Measurements from ENCODE around the gene BRSK1. TPM values are rescaled to one million over a fixed set of nuclear protein-coding genes. Genes with fewer than 3 reads are reported as not detected.

BRSK1 gene
- total and polyA plus RNA-seq, 2 of the 8 experiments (the other 6 are each of a cell fraction or from before 2014, with no cell fraction given), result 27.6 to 32.7 TPM

GRCh38 chr19:55297267-55297666 lies 13.5 kb downstream of the BRSK1 start:
- Histone ChIP-seq H3K18ac (ENCODE audit: extremely low read depth, low read length) (no peak overlapping the region), H3K4ac (replicated peaks; ENCODE audit: insufficient read length, low read depth, low read length) (no peak overlapping the region), H4K5ac (ENCODE audit: insufficient read length, low read depth, low read length) (no peak overlapping the region), H3K23ac (ENCODE audit: insufficient read length) (no peak overlapping the region), H3K4me2 (ENCODE audit: insufficient read depth in 1 of 2, low read depth in 2 of 2, low read length in 2 of 2) (no peak overlapping the region), H3K36me3 (ENCODE audit: control insufficient read depth in 2 of 4, insufficient read depth in 4 of 4, low read length in 3 of 4) (peaks cover 7 to 22% (median 15%) of the 10 kb centered on the region in 4 experiments; a peak in 6 of 8 replicates), H2BK15ac (ENCODE audit: low read length) (no peak overlapping the region), H4K20me1 (replicated peaks in 1 of 2; ENCODE audit: control insufficient read depth in 1 of 2, insufficient read depth in 2 of 2, low read length in 2 of 2) (peaks cover 0 to 4% of the 10 kb centered on the region in 2 experiments), H3K4me1 (replicated peaks in 1 of 4; ENCODE audit: control insufficient read depth in 3 of 4, insufficient read depth in 4 of 4, low read length in 3 of 4) (peaks cover 0 to 8% (median 1%) of the 10 kb centered on the region in 4 experiments; a peak in 3 of 7 replicates), H3K79me1 (ENCODE audit: low read depth, low read length) (no peaks in the 10 kb centered on the region), H3K9me3 (ENCODE audit: insufficient read depth in 2 of 2, low read depth in 1 of 2, low read length in 1 of 2) (no peaks in the 10 kb centered on the region), H3K27ac (ENCODE audit: low read depth, low read length) (no peak overlapping the region), H4K91ac (replicated peaks; ENCODE audit: insufficient read length, low read length) (no peak overlapping the region), H3K4me3 (ENCODE audit: extremely low read depth in 1 of 4, insufficient read depth in 2 of 4, low read depth in 3 of 4, low read length in 4 of 4) (no peak overlapping the region), H3K23me2 (ENCODE audit: low read depth, low read length) (peaks cover 2% of the 10 kb centered on the region; the same call in 1 of the 2 replicates), H2BK120ac (replicated peaks; ENCODE audit: low read depth, low read length) (no peak overlapping the region), H2BK12ac (ENCODE audit: low read depth, low read length) (no peak overlapping the region), H2AK5ac (ENCODE audit: low read depth, low read length) (no peak overlapping the region), H2BK5ac (ENCODE audit: low read depth, low read length) (no peak overlapping the region), H2BK20ac (ENCODE audit: low read length) (no peak overlapping the region), H3K14ac (ENCODE audit: insufficient read length) (no peak overlapping the region), H2AFZ (ENCODE audit: low read length) (no peak overlapping the region), H4K8ac (ENCODE audit: extremely low read depth, insufficient read depth, low read length) (no peak overlapping the region), H3K56ac (replicated peaks; ENCODE audit: insufficient read length, low read depth, low read length) (no peak overlapping the region), H3K27me3 (replicated peaks in 1 of 4; ENCODE audit: control insufficient read depth in 3 of 4, extremely low read depth in 1 of 4, insufficient read depth in 3 of 4, low read length in 3 of 4) (no peaks in the 10 kb centered on the region), H3K79me2 (ENCODE audit: control insufficient read depth in 1 of 2, insufficient read depth in 2 of 2, low read length in 2 of 2) (no peaks in the 10 kb centered on the region), H3K9ac (replicated peaks in 1 of 4; ENCODE audit: extremely low read depth in 1 of 4, low read depth in 3 of 4, low read length in 3 of 4) (no peak overlapping the region)
- POLR2A ChIA-PET (ENCODE audit: partially characterized antibody), result interaction anchor here (1.1 to 3.1 kb wide), 3 partner anchors 17 to 110 kb away, joined by 4 to 11 read pairs (median 5); partner anchors contain the start of genes KMT5C and UBE2S
- CTCF ChIA-PET (ENCODE audit: partially characterized antibody), result interaction anchor here (0.6 to 1.3 kb wide), 2 partner anchors 72 to 157 kb away, joined by 3 to 5 read pairs; partner anchors contain the start of gene IL11
- 92% methylated on average over 7 of the region's 10 CpGs; no CpG with 5 or more reads in 1 of the 2 experiments for WGBS, 2 experiments (ENCODE audit: extremely low coverage in 1 of 2, insufficient coverage in 1 of 2, insufficient read length in 1 of 2, insufficient replicate concordance in 2 of 2, low coverage in 1 of 2, low lambda C conversion rate in 2 of 2, missing lambda C conversion rate in 1 of 2)
- FAIRE-seq (no peak), DNase-seq (ENCODE audit: low read depth in 1 of 2, low spot score in 2 of 2) (no peak)
- no peak for TF ChIP-seq KDM4A (IDR thresholded peaks at IDR 0.05; ENCODE audit: low read depth, low read length, severe bottlenecking)
- TF ChIP-seq JUN (IDR thresholded peaks at IDR 0.05; ENCODE audit: low read depth, low read length), result no peak
- no peak for TF ChIP-seq CBX8 (IDR thresholded peaks at IDR 0.05; ENCODE audit: borderline replicate concordance, low read depth, low read length)
- no peak for TF ChIP-seq ASH2L (IDR thresholded peaks at IDR 0.05; ENCODE audit: low read length)
- no peak for TF ChIP-seq EGR1 (IDR thresholded peaks at IDR 0.05; ENCODE audit: borderline replicate concordance, low read depth, low read length)
- no peak for TF ChIP-seq NANOG (IDR thresholded peaks at IDR 0.05; ENCODE audit: insufficient read depth, low read depth, low read length, poor library complexity, severe bottlenecking)
- no peak for TF ChIP-seq SP1 (IDR thresholded peaks at IDR 0.05; ENCODE audit: low read depth, low read length)
- TF ChIP-seq POLR2AphosphoS5 (IDR thresholded peaks at IDR 0.05; ENCODE audit: low read depth, low read length), result no peak
- TF ChIP-seq ZNF274 (IDR thresholded peaks at IDR 0.05; ENCODE audit: borderline replicate concordance, extremely low read depth, low read length), result no peak
- TF ChIP-seq EZH2 (IDR thresholded peaks at IDR 0.05; ENCODE audit: low read depth, low read length, severe bottlenecking), result no peak
- no peak for TF ChIP-seq SAP30 (IDR thresholded peaks at IDR 0.05; ENCODE audit: insufficient read depth, insufficient replicate concordance, low read length)
- no peak for TF ChIP-seq BACH1 (IDR thresholded peaks at IDR 0.05; ENCODE audit: low read length)
- TF ChIP-seq RFX5 (IDR thresholded peaks at IDR 0.05; ENCODE audit: borderline replicate concordance, low read depth, low read length), result no peak
- no peak for TF ChIP-seq BRCA1 (IDR thresholded peaks at IDR 0.05; ENCODE audit: low read depth, low read length)
- no peak for TF ChIP-seq TEAD4 (IDR thresholded peaks at IDR 0.05; ENCODE audit: low read depth, low read length)
